SHP77 treated with DMSO at 0.1 percent for 48 hours (cell line): ENCODE measurements around the gene GNAQ.

Source experiments
- DNase-seq: peaks from one replicate; lab custom pipeline; 2025; lab: John Stamatoyannopoulos, UW

GNAQ gene

GRCh38 chr9:77843871-77844155 lies 187.8 kb downstream of the GNAQ start:
- no peak for DNase-seq

- no peak for DNase-seq
Observed at GRCh38 chr9:77843076-77843870, 188.3 kb downstream of the GNAQ start.

- no peak for DNase-seq
Observed at GRCh38 chr9:77841739-77842386, 189.7 kb downstream of the GNAQ start.

GRCh38 chr9:77839459-77840140 lies 192.0 kb downstream of the GNAQ start:
- no peak for DNase-seq

GRCh38 chr9:77838986-77839385 lies 192.6 kb downstream of the GNAQ start:
- no peak for DNase-seq

- DNase-seq: no peak
Observed at GRCh38 chr9:77834898-77835488, 196.6 kb downstream of the GNAQ start.

- no peak for DNase-seq
Observed at GRCh38 chr9:77833561-77834429, 197.8 kb downstream of the GNAQ start.

- no peak for DNase-seq
Observed at GRCh38 chr9:77832639-77833038, 199.0 kb downstream of the GNAQ start.

- no peak for DNase-seq
Observed at GRCh38 chr9:77831781-77832180, 199.8 kb downstream of the GNAQ start.

- no peak for DNase-seq
Observed at GRCh38 chr9:77830618-77831285, 200.9 kb downstream of the GNAQ start.

- no peak for DNase-seq
Observed at GRCh38 chr9:77829420-77829819, 202.2 kb downstream of the GNAQ start.

- no peak for DNase-seq
Observed at GRCh38 chr9:77827104-77827784, 204.4 kb downstream of the GNAQ start.

GRCh38 chr9:77826621-77827020 lies 205.0 kb downstream of the GNAQ start:
- DNase-seq: no peak

- DNase-seq: no peak
Observed at GRCh38 chr9:77826116-77826515, 205.5 kb downstream of the GNAQ start.

GRCh38 chr9:77825361-77825760 lies 206.2 kb downstream of the GNAQ start:
- no peak for DNase-seq

- DNase-seq: no peak
Observed at GRCh38 chr9:77820293-77820954, 211.2 kb downstream of the GNAQ start.

GRCh38 chr9:77819657-77820056 lies 212.0 kb downstream of the GNAQ start:
- DNase-seq: no peak

GRCh38 chr9:77817590-77818311 lies 213.9 kb downstream of the GNAQ start:
- no peak for DNase-seq

GRCh38 chr9:77816641-77817341 lies 214.8 kb downstream of the GNAQ start:
- no peak for DNase-seq
